GM12865 (cell line): Measurements from ENCODE around the gene FAS.

Source experiments
- DNase-seq: peaks from one replicate; pipeline ENCODE4 v3.0.0; 2010; ENCODE audit warnings: low read depth
- H3K4me3 ChIP-seq: 2 replicates; pipeline ENCODE4 v1.5.1; 2011; ENCODE audit warnings: mild to moderate bottlenecking, low read depth, low read length, control low read depth
- TF ChIP-seq, protein P1 (sequence below): IDR thresholded peaks from 2 replicates; pipeline ENCODE4 v1.5.1; 2011; ENCODE audit warnings: low read length, control low read depth, low read depth, inconsistent platforms; ENCODE audit not compliant: insufficient read depth; ENCODE audit errors: missing control alignments

Gene FAS

DNA sequence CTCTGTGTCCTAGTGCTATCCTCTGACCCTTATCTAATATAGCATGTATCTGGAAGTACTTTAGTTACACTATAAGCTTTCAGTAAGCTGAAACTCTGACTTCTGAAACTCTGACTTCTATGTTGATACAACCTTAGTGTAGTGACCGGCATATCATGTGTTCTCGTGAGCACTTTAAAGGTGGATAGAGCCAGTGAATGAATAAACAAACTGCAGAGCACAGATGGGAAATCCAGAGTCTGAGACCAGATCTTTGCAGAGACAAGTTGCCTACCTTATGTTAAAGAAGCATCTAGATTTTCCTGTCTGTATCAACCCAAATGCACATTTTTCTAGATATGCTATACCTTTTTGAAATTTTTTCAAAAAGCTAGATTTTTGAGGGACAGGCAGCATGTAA is 41.5 kb upstream of the FAS start:
- DNase-seq, result no peak
- no peak overlapping the region for H3K4me3 ChIP-seq
- TF ChIP-seq, protein P1, sequence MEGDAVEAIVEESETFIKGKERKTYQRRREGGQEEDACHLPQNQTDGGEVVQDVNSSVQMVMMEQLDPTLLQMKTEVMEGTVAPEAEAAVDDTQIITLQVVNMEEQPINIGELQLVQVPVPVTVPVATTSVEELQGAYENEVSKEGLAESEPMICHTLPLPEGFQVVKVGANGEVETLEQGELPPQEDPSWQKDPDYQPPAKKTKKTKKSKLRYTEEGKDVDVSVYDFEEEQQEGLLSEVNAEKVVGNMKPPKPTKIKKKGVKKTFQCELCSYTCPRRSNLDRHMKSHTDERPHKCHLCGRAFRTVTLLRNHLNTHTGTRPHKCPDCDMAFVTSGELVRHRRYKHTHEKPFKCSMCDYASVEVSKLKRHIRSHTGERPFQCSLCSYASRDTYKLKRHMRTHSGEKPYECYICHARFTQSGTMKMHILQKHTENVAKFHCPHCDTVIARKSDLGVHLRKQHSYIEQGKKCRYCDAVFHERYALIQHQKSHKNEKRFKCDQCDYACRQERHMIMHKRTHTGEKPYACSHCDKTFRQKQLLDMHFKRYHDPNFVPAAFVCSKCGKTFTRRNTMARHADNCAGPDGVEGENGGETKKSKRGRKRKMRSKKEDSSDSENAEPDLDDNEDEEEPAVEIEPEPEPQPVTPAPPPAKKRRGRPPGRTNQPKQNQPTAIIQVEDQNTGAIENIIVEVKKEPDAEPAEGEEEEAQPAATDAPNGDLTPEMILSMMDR, result no peak

DNA sequence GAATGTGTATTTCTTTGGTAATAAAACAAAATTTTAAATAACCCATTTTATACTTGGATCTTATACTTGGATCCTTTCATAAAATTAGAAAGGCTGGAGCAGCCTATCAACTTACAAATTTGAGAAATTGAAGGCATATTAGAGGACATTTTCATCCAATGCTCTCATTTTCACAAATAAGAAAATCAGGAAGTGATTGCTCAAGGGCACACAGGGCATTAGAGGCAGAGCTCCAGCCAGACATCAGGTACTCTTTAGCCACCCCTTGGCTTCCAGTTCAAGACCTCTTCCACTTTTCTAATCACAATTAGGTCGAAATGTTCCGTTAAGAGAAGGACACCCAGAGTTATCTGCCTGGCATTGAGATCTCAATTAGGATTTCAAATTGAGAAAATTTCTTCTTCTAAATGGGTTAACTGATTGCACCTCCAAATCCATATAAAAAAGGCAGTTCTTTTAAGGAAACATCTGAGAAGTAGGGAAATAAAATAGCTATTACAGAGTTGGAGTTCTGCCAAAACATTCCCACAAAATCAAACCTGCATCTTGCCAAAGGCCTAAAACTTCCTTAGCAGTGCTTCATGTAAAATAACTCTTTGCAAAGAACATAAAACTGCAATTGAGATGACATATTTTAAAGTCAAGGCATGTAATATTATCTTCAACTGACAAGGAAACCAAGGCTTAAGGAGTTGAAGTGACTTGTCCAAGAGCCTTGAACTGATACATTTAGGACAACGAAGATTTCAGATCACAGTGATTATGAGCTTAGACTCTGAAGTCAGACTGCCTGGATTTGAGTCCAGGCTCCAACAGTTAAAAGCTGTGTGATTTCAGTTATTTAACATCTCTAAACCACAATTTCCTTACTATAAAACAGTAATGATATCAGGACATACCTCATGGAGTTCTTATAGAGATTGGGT is 40.4 kb upstream of the FAS start:
- TF ChIP-seq, protein P1, result no peak
- H3K4me3 ChIP-seq, result no peak overlapping the region
- no peak for DNase-seq

- no peak within 1 kb of the TSS for H3K4me3 ChIP-seq
- TF ChIP-seq, protein P1, result no peak
- no peak for DNase-seq
Measured at GRCh38 chr10:88952647-88953111, 37.9 kb upstream of the FAS start, which contains the start of gene ACTA2. ACTA2 (minus strand) TSS chr10:88952773; CDS start chr10:88948930, 3,843 bp downstream.

DNA sequence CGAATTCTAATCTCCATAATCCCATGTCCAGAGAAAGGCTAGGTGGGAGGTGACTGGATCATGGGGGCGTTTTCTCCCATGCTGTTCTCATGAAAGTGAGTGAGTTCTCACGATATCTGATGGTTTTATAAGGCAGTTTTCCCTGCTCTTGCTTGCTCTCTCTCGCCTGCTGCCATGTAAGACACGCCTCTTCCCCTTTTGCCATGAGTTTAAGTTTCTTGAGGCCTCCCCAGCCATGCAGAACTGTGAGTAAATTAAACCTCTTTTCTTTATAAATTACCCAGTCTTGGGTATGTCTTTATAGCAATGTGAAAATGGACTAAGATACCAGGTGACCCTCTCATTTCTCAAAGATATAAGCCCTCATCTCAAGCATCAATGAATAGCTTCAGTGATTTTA is 36.9 kb upstream of the FAS start:
- TF ChIP-seq, protein P1, result no peak
- no peak overlapping the region for H3K4me3 ChIP-seq
- no peak for DNase-seq

GRCh38 chr10:88954458-88955083 is 36.0 kb upstream of the FAS start:
- DNase-seq, result no peak
- TF ChIP-seq, protein P1, result no peak
- H3K4me3 ChIP-seq, result no peak overlapping the region

- no peak for DNase-seq
- no peak overlapping the region for H3K4me3 ChIP-seq
- TF ChIP-seq, protein P1, result no peak
Measured at GRCh38 chr10:88957381-88957780, 33.2 kb upstream of the FAS start.

DNA sequence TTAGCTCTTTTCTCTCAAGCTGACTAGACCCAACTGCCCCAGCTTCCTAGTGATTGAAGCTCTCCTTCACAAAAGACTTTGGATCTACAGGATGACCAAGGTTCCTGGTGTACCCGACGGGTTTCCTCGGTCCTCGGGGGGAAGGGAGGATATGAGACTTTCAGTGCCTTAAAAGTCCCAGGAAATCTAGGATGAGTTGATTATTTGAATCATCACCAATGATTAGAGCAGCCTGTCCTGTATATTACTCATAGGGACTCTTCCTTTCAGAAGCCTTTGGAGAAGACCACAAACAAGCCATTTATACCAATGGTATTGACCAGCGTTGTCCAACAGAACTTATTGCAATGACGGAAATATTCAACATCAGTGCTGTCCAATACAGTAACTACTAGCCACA is 31.9 kb upstream of the FAS start:
- TF ChIP-seq, protein P1, result no peak
- H3K4me3 ChIP-seq, result no peak overlapping the region
- no peak for DNase-seq
